WTC11 (cell line): ENCODE data around the gene CD74.

ENCODE experiments used
- MYBL2 ChIP-seq: sonication (generic); formaldehyde crosslinking; IDR thresholded peaks from 2 replicates; pipeline ENCODE4 v1.8.1; 2023; ENCODE audit warnings: mild to moderate bottlenecking, moderate library complexity, missing genetic modification reagents
- NR1H2 ChIP-seq: sonication (generic); formaldehyde crosslinking; IDR thresholded peaks from 2 replicates; pipeline ENCODE4 v1.9.0; 2021; ENCODE audit warnings: mild to moderate bottlenecking, moderate library complexity, missing genetic modification reagents
- TF ChIP-seq, protein P1 (sequence below): sonication (generic); formaldehyde crosslinking; IDR thresholded peaks from 2 replicates; pipeline ENCODE4 v1.8.1; 2023; ENCODE audit warnings: mild to moderate bottlenecking, missing genetic modification reagents, moderate library complexity
- TF ChIP-seq, protein P2 (sequence below): fragments of 200-600 bp; IDR thresholded peaks from 2 replicates; pipeline ENCODE4 v1.8.0; 2022; ENCODE audit warnings: antibody characterized with exemption

DNA sequence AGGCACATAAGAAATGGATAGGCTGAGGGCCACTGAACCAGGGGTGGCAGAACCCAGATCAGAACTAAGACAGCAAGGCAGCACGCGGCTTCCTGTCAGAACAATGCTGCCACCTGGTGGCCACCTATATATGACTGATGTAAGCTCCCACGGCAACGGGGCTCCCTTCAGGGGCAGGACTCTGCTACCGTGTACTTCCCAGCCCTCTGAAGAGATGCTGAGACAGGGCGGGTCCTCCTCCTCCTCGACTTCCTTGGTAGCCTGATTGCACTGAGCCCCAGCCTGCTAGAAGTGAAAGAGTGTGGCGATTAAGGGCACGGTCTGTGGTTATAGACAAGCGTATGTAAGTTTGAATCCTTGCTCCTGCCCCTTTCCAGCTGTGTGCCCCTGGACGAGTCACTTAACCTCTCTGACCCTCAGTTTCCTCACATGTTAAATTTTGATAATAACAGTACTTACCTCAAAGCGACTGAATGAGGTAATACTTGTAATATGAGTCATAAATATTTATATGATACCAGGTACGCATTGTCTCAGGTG, 23.5 kb upstream of the CD74 start:
- TF ChIP-seq NR1H2: no peak
- TF ChIP-seq, protein P1, sequence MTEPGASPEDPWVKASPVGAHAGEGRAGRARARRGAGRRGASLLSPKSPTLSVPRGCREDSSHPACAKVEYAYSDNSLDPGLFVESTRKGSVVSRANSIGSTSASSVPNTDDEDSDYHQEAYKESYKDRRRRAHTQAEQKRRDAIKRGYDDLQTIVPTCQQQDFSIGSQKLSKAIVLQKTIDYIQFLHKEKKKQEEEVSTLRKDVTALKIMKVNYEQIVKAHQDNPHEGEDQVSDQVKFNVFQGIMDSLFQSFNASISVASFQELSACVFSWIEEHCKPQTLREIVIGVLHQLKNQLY (CRISPR knock-in tag): no peak
- TF ChIP-seq MYBL2 (CRISPR knock-in tag): no peak
- TF ChIP-seq, protein P2, sequence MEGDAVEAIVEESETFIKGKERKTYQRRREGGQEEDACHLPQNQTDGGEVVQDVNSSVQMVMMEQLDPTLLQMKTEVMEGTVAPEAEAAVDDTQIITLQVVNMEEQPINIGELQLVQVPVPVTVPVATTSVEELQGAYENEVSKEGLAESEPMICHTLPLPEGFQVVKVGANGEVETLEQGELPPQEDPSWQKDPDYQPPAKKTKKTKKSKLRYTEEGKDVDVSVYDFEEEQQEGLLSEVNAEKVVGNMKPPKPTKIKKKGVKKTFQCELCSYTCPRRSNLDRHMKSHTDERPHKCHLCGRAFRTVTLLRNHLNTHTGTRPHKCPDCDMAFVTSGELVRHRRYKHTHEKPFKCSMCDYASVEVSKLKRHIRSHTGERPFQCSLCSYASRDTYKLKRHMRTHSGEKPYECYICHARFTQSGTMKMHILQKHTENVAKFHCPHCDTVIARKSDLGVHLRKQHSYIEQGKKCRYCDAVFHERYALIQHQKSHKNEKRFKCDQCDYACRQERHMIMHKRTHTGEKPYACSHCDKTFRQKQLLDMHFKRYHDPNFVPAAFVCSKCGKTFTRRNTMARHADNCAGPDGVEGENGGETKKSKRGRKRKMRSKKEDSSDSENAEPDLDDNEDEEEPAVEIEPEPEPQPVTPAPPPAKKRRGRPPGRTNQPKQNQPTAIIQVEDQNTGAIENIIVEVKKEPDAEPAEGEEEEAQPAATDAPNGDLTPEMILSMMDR: peak; percentile 72
